GM12864 (cell line): ENCODE measurements around the gene PARD3B.

Source experiments
- DNase-seq: peaks from one replicate; pipeline ENCODE4 v3.0.0-alpha.2; 2011; ENCODE audit warnings: low read depth
- H3K4me3 ChIP-seq: 2 replicates; pipeline ENCODE4 v1.5.1; 2011; ENCODE audit warnings: mild to moderate bottlenecking, low read depth, low read length, control low read depth
- CTCF ChIP-seq: IDR thresholded peaks from 2 replicates; pipeline ENCODE4 v1.5.1; 2011; ENCODE audit warnings: low read depth, mild to moderate bottlenecking, moderate library complexity, low read length, control low read depth, inconsistent platforms; ENCODE audit errors: missing control alignments

The PARD3B gene

GRCh38 chr2:205609113-205609512 is 1063.8 kb downstream of the PARD3B start:
- TF ChIP-seq CTCF = no peak
- no peak overlapping the region for H3K4me3 ChIP-seq
- DNase-seq = no peak

- H3K4me3 ChIP-seq = no peak overlapping the region
- DNase-seq = no peak
- no peak for TF ChIP-seq CTCF
These were observed 1065.2 kb downstream of the PARD3B start for GRCh38 chr2:205610437-205610836.

GRCh38 chr2:205612636-205613035 is 1067.4 kb downstream of the PARD3B start:
- no peak for TF ChIP-seq CTCF
- no peak overlapping the region for H3K4me3 ChIP-seq
- DNase-seq = no peak

- no peak overlapping the region for H3K4me3 ChIP-seq
- no peak for TF ChIP-seq CTCF
- no peak for DNase-seq
These were observed 1068.8 kb downstream of the PARD3B start for GRCh38 chr2:205613970-205614559.

GRCh38 chr2:205614965-205615364 is 1069.7 kb downstream of the PARD3B start:
- H3K4me3 ChIP-seq = no peak overlapping the region
- no peak for DNase-seq
- no peak for TF ChIP-seq CTCF

- H3K4me3 ChIP-seq = no peak overlapping the region
- no peak for DNase-seq
- TF ChIP-seq CTCF = no peak
These were observed 1072.6 kb downstream of the PARD3B start for GRCh38 chr2:205617905-205618304.

- no peak overlapping the region for H3K4me3 ChIP-seq
- no peak for DNase-seq
- no peak for TF ChIP-seq CTCF
These were observed 1074.3 kb downstream of the PARD3B start for GRCh38 chr2:205619600-205619999.
